Neural cell (in vitro differentiated cells): Measurements from ENCODE around the gene ARL8A. TPM values are rescaled to one million over a fixed set of nuclear protein-coding genes. Genes with fewer than 3 reads are reported as not detected.

Experiments
- H2AFZ ChIP-seq: fragments of 200-600, 300-800 bp; sonication (generic), shearing (Covaris generic); 2 replicates; pipeline ENCODE4 v1.6.0; 2014; ENCODE audit warnings: low read depth, mild to moderate bottlenecking, antibody characterized with exemption, low read length, moderate library complexity
- H3F3A ChIP-seq: fragments of 200-600 bp; shearing (Covaris generic); 2 replicates; pipeline ENCODE4 v1.6.1; 2016; ENCODE audit warnings: mild to moderate bottlenecking, moderate library complexity, mixed read lengths, antibody characterized with exemption, low read length; ENCODE audit not compliant: insufficient read depth, poor library complexity, severe bottlenecking
- H3K27ac ChIP-seq: fragments of 200-600, 300-800 bp; sonication (generic), shearing (Covaris generic); 2 replicates; pipeline ENCODE4 v1.5.1; 2014; ENCODE audit warnings: mild to moderate bottlenecking, low read length, moderate library complexity
- H3K27me3 ChIP-seq: fragments of 300-800, 200-600 bp; sonication (generic), shearing (Covaris generic); 2 replicates; pipeline ENCODE4 v1.6.0; 2014; ENCODE audit warnings: mild to moderate bottlenecking, low read depth, low read length, moderate library complexity; ENCODE audit not compliant: insufficient read depth
- H3K36me3 ChIP-seq: fragments of 300-800, 200-600 bp; sonication (generic), shearing (Covaris generic); 2 replicates; pipeline ENCODE4 v1.5.1; 2014; ENCODE audit warnings: mild to moderate bottlenecking, antibody characterized with exemption, low read length, moderate library complexity; ENCODE audit not compliant: insufficient read depth
- H3K4me2 ChIP-seq: fragments of 300-800, 200-600 bp; sonication (generic), shearing (Covaris generic); 2 replicates; pipeline ENCODE4 v1.6.0; 2014; ENCODE audit warnings: mild to moderate bottlenecking, low read length
- H3K4me3 ChIP-seq: fragments of 300-800, 200-600 bp; sonication (generic), shearing (Covaris generic); 2 replicates; pipeline ENCODE4 v1.5.1; 2014; ENCODE audit warnings: mild to moderate bottlenecking, low read length, moderate library complexity
- H3K79me2 ChIP-seq: fragments of 200-600 bp; shearing (Covaris generic); replicated peaks from 2 replicates; pipeline ENCODE4 v1.6.0; 2014; ENCODE audit warnings: mild to moderate bottlenecking, low read length, moderate library complexity; ENCODE audit not compliant: insufficient read depth
- H3K9ac ChIP-seq: fragments of 300-800, 200-600 bp; sonication (generic), shearing (Covaris generic); 2 replicates; pipeline ENCODE4 v1.6.1; 2016; ENCODE audit warnings: mild to moderate bottlenecking, low read length, mixed read lengths
- H3K9me2 ChIP-seq: fragments of 200-600 bp; shearing (Covaris generic); 2 replicates; pipeline ENCODE4 v1.6.1; 2016; ENCODE audit warnings: mild to moderate bottlenecking, low read length, mixed read lengths; ENCODE audit not compliant: insufficient read depth
- H3K9me3 ChIP-seq: fragments of 200-600, 300-800 bp; sonication (generic), shearing (Covaris generic); 2 replicates; pipeline ENCODE4 v1.6.1; 2016; ENCODE audit warnings: mild to moderate bottlenecking, mixed run types, low read length, moderate library complexity, mixed read lengths
- H4K20me1 ChIP-seq: fragments of 200-600 bp; shearing (Covaris generic); 2 replicates; pipeline ENCODE4 v1.6.1; 2016; ENCODE audit warnings: mild to moderate bottlenecking, mixed run types; ENCODE audit not compliant: insufficient read depth
- CTCF ChIP-seq: fragments of 450-650 bp; IDR thresholded peaks from 2 replicates; pipeline ENCODE4 v1.5.1; 2014; ENCODE audit warnings: antibody characterized with exemption, mild to moderate bottlenecking, moderate library complexity; ENCODE audit not compliant: poor library complexity, severe bottlenecking
- EP300 ChIP-seq: fragments of 450-650 bp; conservative IDR thresholded peaks from 2 replicates; pipeline ENCODE4 v1.6.1; 2014; ENCODE audit warnings: antibody characterized with exemption, mild to moderate bottlenecking, moderate library complexity; ENCODE audit not compliant: poor library complexity, severe bottlenecking
- EZH2 ChIP-seq: fragments of 200-600, 300-800 bp; shearing (Covaris generic), sonication (generic); IDR thresholded peaks from 2 replicates; pipeline ENCODE4 v1.6.1; 2014; ENCODE audit warnings: antibody characterized with exemption, low read length, borderline replicate concordance, mild to moderate bottlenecking; ENCODE audit not compliant: insufficient read depth, poor library complexity, severe bottlenecking
- MXI1 ChIP-seq: fragments of 450-650 bp; conservative IDR thresholded peaks from 2 replicates; pipeline ENCODE4 v1.6.1; 2014; ENCODE audit warnings: antibody characterized with exemption, mild to moderate bottlenecking; ENCODE audit not compliant: poor library complexity, severe bottlenecking
- POLR2AphosphoS5 ChIP-seq: IDR thresholded peaks from 2 replicates; pipeline ENCODE4 v1.6.1; 2012
- RAD21 ChIP-seq: fragments of 450-650 bp; conservative IDR thresholded peaks from 2 replicates; pipeline ENCODE4 v1.6.1; 2014; ENCODE audit warnings: antibody characterized with exemption, mild to moderate bottlenecking, moderate library complexity
- REST ChIP-seq: IDR thresholded peaks from 2 replicates; pipeline ENCODE4 v1.6.1; 2012; ENCODE audit warnings: borderline replicate concordance
- SMC3 ChIP-seq: fragments of 450-650 bp; conservative IDR thresholded peaks from 2 replicates; pipeline ENCODE4 v1.6.1; 2014; ENCODE audit warnings: antibody characterized with exemption, mild to moderate bottlenecking, moderate library complexity; ENCODE audit not compliant: poor library complexity
- TAF1 ChIP-seq: IDR thresholded peaks from 2 replicates; pipeline ENCODE4 v1.6.1; 2012; ENCODE audit warnings: low read depth
- polyA plus RNA-seq: library from polyadenylated mRNA; depleted of rRNA; stranded (reverse); fragments of >200 nt; gene quantifications from 2 replicates; pipeline ENCODE4 v1.2.3, GENCODE V29; 2014

ARL8A gene
- polyA plus RNA-seq, 1 donor from 2014 or later, result 89.4 TPM

GRCh38 chr1:202123336-202123813 is 21.2 kb downstream of the ARL8A start:
- Histone ChIP-seq H3K4me2 (no peak overlapping the region), H3K4me3 (no peak overlapping the region), H3K79me2 (no peaks in the 10 kb centered on the region), H2AFZ (no peak overlapping the region), H3K36me3 (no peaks in the 10 kb centered on the region), H4K20me1 (no peaks in the 10 kb centered on the region), H3K9me3 (no peaks in the 10 kb centered on the region), H3K27me3 (no peaks in the 10 kb centered on the region), H3K9ac (no peak overlapping the region), H3K9me2 (no peaks in the 10 kb centered on the region), H3F3A (no peaks in the 10 kb centered on the region), H3K27ac (no peak overlapping the region)
- no peak for TF ChIP-seq EZH2
- TF ChIP-seq TAF1, result no peak
- TF ChIP-seq MXI1, result no peak
- TF ChIP-seq REST, result no peak
- no peak for TF ChIP-seq RAD21
- no peak for TF ChIP-seq EP300

- Histone ChIP-seq H4K20me1 (no peaks in the 10 kb centered on the region), H2AFZ (no peak within 1 kb of the TSS), H3K9ac (no peak within 1 kb of the TSS), H3K36me3 (no peaks in the 10 kb centered on the region), H3K4me3 (no peak within 1 kb of the TSS), H3K79me2 (no peaks in the 10 kb centered on the region), H3K9me3 (no peaks in the 10 kb centered on the region), H3K9me2 (no peaks in the 10 kb centered on the region), H3K27me3 (no peaks in the 10 kb centered on the region), H3K27ac (no peak within 1 kb of the TSS), H3K4me2 (no peak within 1 kb of the TSS), H3F3A (no peaks in the 10 kb centered on the region)
- TF ChIP-seq REST (no peak), EP300 (no peak), TAF1 (no peak), POLR2AphosphoS5 (no peak), SMC3 (no peak), MXI1 (no peak), CTCF (no peak), EZH2 (no peak), RAD21 (no peak)
These were observed 21.8 kb downstream of the ARL8A start, which contains the start of gene GPR37L1 for GRCh38 chr1:202122639-202123335. TSS of gene GPR37L1 (plus strand) at chr1:202122917. CDS start at chr1:202122964, 47 bp downstream.
